Fibroblast of lung (primary cell): ENCODE results near the gene ATP8A1. TPM values are rescaled to one million over a fixed set of nuclear protein-coding genes. Genes with fewer than 3 reads are reported as not detected.

Source experiments
- DNase-seq, 2 donors: peaks; one replicate each; pipeline versions ENCODE4 v3.0.0 to v3.0.0-alpha.2; 2010; ENCODE audit warnings: low read depth in 2 of 2
- H2AFZ ChIP-seq: 2 replicates; pipeline ENCODE4 v1.5.1; 2012; ENCODE audit warnings: low read length, control low read depth, inconsistent platforms
- H3K27ac ChIP-seq: 2 replicates; pipeline ENCODE4 v1.5.1; 2011; ENCODE audit warnings: low read length, control low read depth; ENCODE audit not compliant: insufficient read depth
- H3K27me3 ChIP-seq: 2 replicates; pipeline ENCODE4 v1.5.1; 2011; ENCODE audit warnings: mild to moderate bottlenecking, low read length; ENCODE audit not compliant: control insufficient read depth, insufficient read depth
- H3K36me3 ChIP-seq: 2 replicates; pipeline ENCODE4 v1.5.1; 2011; ENCODE audit warnings: low read length; ENCODE audit not compliant: control insufficient read depth, insufficient read depth
- H3K4me1 ChIP-seq: 2 replicates; pipeline ENCODE4 v1.5.1; 2011; ENCODE audit warnings: low read length; ENCODE audit not compliant: control insufficient read depth, insufficient read depth; ENCODE audit errors: extremely low read depth
- H3K4me2 ChIP-seq: 2 replicates; pipeline ENCODE4 v1.5.1; 2011; ENCODE audit warnings: low read length, control low read depth; ENCODE audit not compliant: insufficient read depth; ENCODE audit errors: extremely low read depth
- H3K4me3 ChIP-seq, 4 experiments: fragments of 200-600 bp in 1 of 4; sonication (generic) in 1 of 4; replicated peaks in 1 of 4; 2 replicates each; pipeline ENCODE4 v1.5.1; 2011 to 2016; ENCODE audit warnings: low read length in 4 of 4, low read depth in 3 of 4, mild to moderate bottlenecking in 3 of 4, control low read depth in 2 of 4, inconsistent platforms in 1 of 4, mixed read lengths in 1 of 4; ENCODE audit not compliant: insufficient read depth in 1 of 4; ENCODE audit errors: control extremely low read depth in 1 of 4
- H3K79me2 ChIP-seq: 2 replicates; pipeline ENCODE4 v1.5.1; 2012; ENCODE audit warnings: mild to moderate bottlenecking, low read length, inconsistent platforms; ENCODE audit not compliant: control insufficient read depth, insufficient read depth
- H3K9ac ChIP-seq: 2 replicates; pipeline ENCODE4 v1.5.1; 2011; ENCODE audit warnings: mild to moderate bottlenecking, low read length, control low read depth; ENCODE audit not compliant: insufficient read depth
- H3K9me3 ChIP-seq: 2 replicates; pipeline ENCODE4 v1.5.1; 2012; ENCODE audit warnings: low read depth, low read length; ENCODE audit not compliant: control insufficient read depth, insufficient read depth
- H4K20me1 ChIP-seq: 2 replicates; pipeline ENCODE4 v1.5.1; 2011; ENCODE audit warnings: low read length; ENCODE audit not compliant: control insufficient read depth, insufficient read depth; ENCODE audit errors: extremely low read depth
- EZH2 ChIP-seq: IDR thresholded peaks from 2 replicates; pipeline ENCODE4 v1.5.1; 2012; ENCODE audit warnings: low read length, control low read depth, mild to moderate bottlenecking; ENCODE audit errors: missing control alignments
- polyA plus RNA-seq, 2 donors: library from polyadenylated mRNA; depleted of rRNA in 1 of 2; stranded (reverse) in 1 of 2; unstranded in 1 of 2; fragments of >200 nt; gene quantifications; 2 replicates each; pipeline ENCODE4 v1.2.1, GENCODE V29; 2011 to 2012; ENCODE audit warnings: missing spikeins in 1 of 2
- total RNA-seq: library from RNA; depleted of rRNA; stranded (reverse); fragments of >200 nt; gene quantifications from 2 replicates; pipeline ENCODE4 v1.2.1, GENCODE V29; 2014
- TF ChIP-seq, protein P1 (sequence below), 2 donors: IDR thresholded peaks in 1 of 2; conservative IDR thresholded peaks in 1 of 2; 1 replicate in 1 of 2; 2 replicates in 1 of 2; pipeline ENCODE4 v1.5.1; 2011 to 2012; ENCODE audit warnings: low read length in 2 of 2, control low read depth in 1 of 2, inconsistent platforms in 1 of 2, low read depth in 1 of 2, mild to moderate bottlenecking in 1 of 2

ATP8A1 gene
- total and polyA plus RNA-seq, 2 donors (not counting 1 experiment from before 2014, with no cell fraction given) = 0.36 to 4.8 TPM

DNA sequence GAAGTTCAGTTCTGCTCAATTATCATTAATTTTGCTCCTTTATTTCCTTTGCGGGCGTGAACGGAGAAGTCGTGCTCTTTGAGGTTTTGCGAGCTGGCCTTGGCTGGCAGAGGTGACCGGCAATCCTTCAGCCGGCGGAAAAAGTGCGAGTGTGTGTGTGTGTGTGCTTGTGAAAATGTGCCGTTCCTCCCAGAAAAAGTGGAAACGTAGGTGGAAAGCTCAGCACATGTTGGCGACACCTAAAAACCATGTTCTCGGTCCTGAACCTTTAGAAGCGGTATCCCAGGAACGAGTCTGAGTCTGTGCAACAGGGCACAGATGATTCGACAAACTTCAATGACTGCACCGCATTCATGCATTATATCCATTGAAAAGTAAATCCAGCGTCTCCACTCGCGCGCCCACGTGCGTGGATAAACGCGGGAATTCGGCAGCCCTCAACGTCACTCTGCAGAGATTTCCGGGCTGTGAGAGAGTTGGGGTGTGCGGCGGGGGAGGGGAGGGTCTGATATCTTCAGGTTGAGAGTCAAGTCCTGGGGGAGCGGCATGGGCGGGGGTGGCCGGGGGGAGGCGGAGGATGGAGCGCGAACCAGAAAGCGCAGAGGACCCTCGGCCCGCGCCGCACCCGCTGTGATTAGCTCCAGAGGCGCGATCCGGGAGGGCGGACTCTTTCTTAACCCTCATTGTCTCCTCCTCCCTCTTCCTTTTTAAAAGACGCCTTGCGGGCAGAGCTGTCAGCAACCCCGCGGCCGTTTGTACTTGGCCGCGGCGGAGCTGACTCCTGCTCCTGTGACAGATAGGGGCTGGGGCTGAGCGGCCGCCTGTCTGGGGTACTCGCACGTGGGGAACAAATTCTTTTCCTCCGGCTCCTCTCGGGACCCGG lies 259.9 kb downstream of the ATP8A1 start, which contains the start of gene SHISA3:
SHISA3 (plus strand) TSS at position 737 of the 883 bp plus-strand sequence. CDS start 569 bp downstream, outside the sequence.
- peak; percentile 32 for TF ChIP-seq EZH2
- TF ChIP-seq, protein P1, sequence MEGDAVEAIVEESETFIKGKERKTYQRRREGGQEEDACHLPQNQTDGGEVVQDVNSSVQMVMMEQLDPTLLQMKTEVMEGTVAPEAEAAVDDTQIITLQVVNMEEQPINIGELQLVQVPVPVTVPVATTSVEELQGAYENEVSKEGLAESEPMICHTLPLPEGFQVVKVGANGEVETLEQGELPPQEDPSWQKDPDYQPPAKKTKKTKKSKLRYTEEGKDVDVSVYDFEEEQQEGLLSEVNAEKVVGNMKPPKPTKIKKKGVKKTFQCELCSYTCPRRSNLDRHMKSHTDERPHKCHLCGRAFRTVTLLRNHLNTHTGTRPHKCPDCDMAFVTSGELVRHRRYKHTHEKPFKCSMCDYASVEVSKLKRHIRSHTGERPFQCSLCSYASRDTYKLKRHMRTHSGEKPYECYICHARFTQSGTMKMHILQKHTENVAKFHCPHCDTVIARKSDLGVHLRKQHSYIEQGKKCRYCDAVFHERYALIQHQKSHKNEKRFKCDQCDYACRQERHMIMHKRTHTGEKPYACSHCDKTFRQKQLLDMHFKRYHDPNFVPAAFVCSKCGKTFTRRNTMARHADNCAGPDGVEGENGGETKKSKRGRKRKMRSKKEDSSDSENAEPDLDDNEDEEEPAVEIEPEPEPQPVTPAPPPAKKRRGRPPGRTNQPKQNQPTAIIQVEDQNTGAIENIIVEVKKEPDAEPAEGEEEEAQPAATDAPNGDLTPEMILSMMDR (conservative IDR thresholded peaks at IDR 0.05 in 1 of 2, IDR thresholded peaks at IDR 0.05 in 1 of 2; ENCODE audit: low read depth in 1 of 2, low read length in 2 of 2) = no peak
- Histone ChIP-seq H4K20me1 (no peaks in the 10 kb centered on the region), H3K9ac (no peak within 1 kb of the TSS), H3K4me3 (peak within 1 kb of the TSS; percentile 5 to 63 (median 34)), H3K4me1 (no peaks in the 10 kb centered on the region), H3K9me3 (no peaks in the 10 kb centered on the region), H3K36me3 (no peaks in the 10 kb centered on the region), H3K27ac (no peak within 1 kb of the TSS), H3K4me2 (peak within 1 kb of the TSS; percentile 59), H3K27me3 (peaks cover 17% of the 10 kb centered on the region), H3K79me2 (no peaks in the 10 kb centered on the region), H2AFZ (no peak within 1 kb of the TSS)
- DNase-seq = peak; percentile 19 to 32

DNA sequence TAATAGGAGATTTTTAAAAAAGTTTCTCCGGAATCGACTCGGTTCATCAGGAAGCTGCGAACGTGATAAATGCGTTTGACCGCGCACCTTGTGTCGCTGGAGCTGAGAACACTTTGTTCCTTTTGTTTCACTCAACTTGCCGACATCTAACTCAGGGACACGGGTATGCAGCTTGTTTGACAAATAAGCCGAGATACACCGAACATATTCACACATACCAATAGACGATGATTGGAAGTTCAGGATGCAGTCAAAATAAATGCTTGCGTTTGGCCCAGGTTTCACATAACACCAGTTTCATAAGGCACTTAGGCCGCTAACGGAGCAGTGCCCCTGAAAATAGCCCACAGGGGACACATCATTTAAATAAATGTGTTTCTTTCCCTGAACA lies 260.5 kb downstream of the ATP8A1 start:
- Histone ChIP-seq H3K9ac (no peak overlapping the region), H3K4me3 (no peak overlapping the region), H3K4me1 (no peaks in the 10 kb centered on the region), H3K4me2 (no peak overlapping the region), H3K27me3 (peaks cover 17% of the 10 kb centered on the region), H4K20me1 (no peaks in the 10 kb centered on the region), H2AFZ (no peak overlapping the region), H3K79me2 (no peaks in the 10 kb centered on the region), H3K27ac (no peak overlapping the region), H3K9me3 (no peaks in the 10 kb centered on the region), H3K36me3 (no peaks in the 10 kb centered on the region)
- DNase-seq = no peak
- TF ChIP-seq, protein P1 (conservative IDR thresholded peaks at IDR 0.05 in 1 of 2, IDR thresholded peaks at IDR 0.05 in 1 of 2; ENCODE audit: low read depth in 1 of 2, low read length in 2 of 2) = no peak
- no peak for TF ChIP-seq EZH2

DNA sequence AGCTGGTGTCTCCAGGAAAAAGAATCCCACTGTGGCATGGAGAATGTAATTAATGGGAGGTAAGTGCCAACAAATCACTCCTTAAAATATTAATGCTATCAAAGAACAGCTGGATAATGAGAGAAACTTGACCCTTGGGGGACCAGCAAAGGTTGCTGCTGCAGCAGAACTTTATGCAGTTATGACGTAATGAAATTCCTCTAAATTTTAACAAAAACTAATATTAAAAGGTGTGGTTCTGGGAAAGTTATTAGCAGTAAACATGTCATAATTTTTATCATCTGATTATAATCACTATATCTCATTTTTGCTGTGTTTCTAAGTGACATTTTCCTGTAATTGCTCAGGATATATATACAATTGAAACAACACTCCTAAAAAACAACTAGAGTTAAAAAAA lies 261.3 kb downstream of the ATP8A1 start:
- no peak overlapping the region for H3K4me2 ChIP-seq
- H3K27me3 ChIP-seq = peaks cover 17% of the 10 kb centered on the region
- no peaks in the 10 kb centered on the region for H4K20me1 ChIP-seq
- H3K36me3 ChIP-seq = no peaks in the 10 kb centered on the region
- no peak overlapping the region for H3K4me3 ChIP-seq
- H2AFZ ChIP-seq = no peak overlapping the region
- TF ChIP-seq, protein P1 (conservative IDR thresholded peaks at IDR 0.05 in 1 of 2, IDR thresholded peaks at IDR 0.05 in 1 of 2; ENCODE audit: low read depth in 1 of 2, low read length in 2 of 2) = no peak
- TF ChIP-seq EZH2 = no peak
- DNase-seq = no peak
- H3K9ac ChIP-seq = no peak overlapping the region
- H3K9me3 ChIP-seq = no peaks in the 10 kb centered on the region
- H3K79me2 ChIP-seq = no peaks in the 10 kb centered on the region
- no peak overlapping the region for H3K27ac ChIP-seq
- H3K4me1 ChIP-seq = no peaks in the 10 kb centered on the region
